NCI-H345 treated with DMSO at 0.1 percent for 48 hours (cell line): Measurements from ENCODE around the gene NPAS3.

Source experiments
- DNase-seq: peaks from one replicate; lab custom pipeline; 2025; ENCODE audit not compliant: unreplicated experiment; lab: John Stamatoyannopoulos, UW

The NPAS3 gene

GRCh38 chr14:33241331-33241730, 302.7 kb downstream of the NPAS3 start:
- no peak for DNase-seq

GRCh38 chr14:33249233-33249820, 310.6 kb downstream of the NPAS3 start:
- no peak for DNase-seq

GRCh38 chr14:33250963-33251362, 312.3 kb downstream of the NPAS3 start:
- no peak for DNase-seq

- no peak for DNase-seq
These were observed 315.7 kb downstream of the NPAS3 start for GRCh38 chr14:33254342-33254741.

GRCh38 chr14:33254861-33255395, 316.2 kb downstream of the NPAS3 start:
- no peak for DNase-seq

GRCh38 chr14:33257796-33258195, 319.1 kb downstream of the NPAS3 start:
- no peak for DNase-seq

GRCh38 chr14:33259764-33260163, 321.1 kb downstream of the NPAS3 start:
- DNase-seq: no peak

GRCh38 chr14:33271216-33271615, 332.5 kb downstream of the NPAS3 start:
- DNase-seq: no peak

- no peak for DNase-seq
These were observed 333.2 kb downstream of the NPAS3 start for GRCh38 chr14:33271891-33272290.

GRCh38 chr14:33273978-33274377, 335.3 kb downstream of the NPAS3 start:
- no peak for DNase-seq

- no peak for DNase-seq
These were observed 337.2 kb downstream of the NPAS3 start for GRCh38 chr14:33275879-33276278.

- no peak for DNase-seq
These were observed 341.2 kb downstream of the NPAS3 start for GRCh38 chr14:33279865-33280264.

- no peak for DNase-seq
These were observed 342.0 kb downstream of the NPAS3 start for GRCh38 chr14:33280646-33281045.

- no peak for DNase-seq
These were observed 343.9 kb downstream of the NPAS3 start for GRCh38 chr14:33282331-33283230.

GRCh38 chr14:33285902-33286700, 347.4 kb downstream of the NPAS3 start:
- DNase-seq: no peak

- DNase-seq: no peak
These were observed 348.5 kb downstream of the NPAS3 start for GRCh38 chr14:33287189-33287588.

- no peak for DNase-seq
These were observed 352.0 kb downstream of the NPAS3 start for GRCh38 chr14:33290641-33291040.

GRCh38 chr14:33291529-33292104, 352.9 kb downstream of the NPAS3 start:
- DNase-seq: no peak

- no peak for DNase-seq
These were observed 355.7 kb downstream of the NPAS3 start for GRCh38 chr14:33294419-33294818.

- DNase-seq: no peak
These were observed 358.9 kb downstream of the NPAS3 start for GRCh38 chr14:33297565-33297964.

- peak; percentile 62 for DNase-seq
These were observed 369.1 kb downstream of the NPAS3 start for GRCh38 chr14:33307691-33308251.
